ENCODE results near the gene RHBDF2.
"Not testable (repeated sequence)": the region's sequence is repeated elsewhere in the genome, so short reads cannot be mapped to it uniquely, and the experiment has no call there.

Gene RHBDF2

DNA sequence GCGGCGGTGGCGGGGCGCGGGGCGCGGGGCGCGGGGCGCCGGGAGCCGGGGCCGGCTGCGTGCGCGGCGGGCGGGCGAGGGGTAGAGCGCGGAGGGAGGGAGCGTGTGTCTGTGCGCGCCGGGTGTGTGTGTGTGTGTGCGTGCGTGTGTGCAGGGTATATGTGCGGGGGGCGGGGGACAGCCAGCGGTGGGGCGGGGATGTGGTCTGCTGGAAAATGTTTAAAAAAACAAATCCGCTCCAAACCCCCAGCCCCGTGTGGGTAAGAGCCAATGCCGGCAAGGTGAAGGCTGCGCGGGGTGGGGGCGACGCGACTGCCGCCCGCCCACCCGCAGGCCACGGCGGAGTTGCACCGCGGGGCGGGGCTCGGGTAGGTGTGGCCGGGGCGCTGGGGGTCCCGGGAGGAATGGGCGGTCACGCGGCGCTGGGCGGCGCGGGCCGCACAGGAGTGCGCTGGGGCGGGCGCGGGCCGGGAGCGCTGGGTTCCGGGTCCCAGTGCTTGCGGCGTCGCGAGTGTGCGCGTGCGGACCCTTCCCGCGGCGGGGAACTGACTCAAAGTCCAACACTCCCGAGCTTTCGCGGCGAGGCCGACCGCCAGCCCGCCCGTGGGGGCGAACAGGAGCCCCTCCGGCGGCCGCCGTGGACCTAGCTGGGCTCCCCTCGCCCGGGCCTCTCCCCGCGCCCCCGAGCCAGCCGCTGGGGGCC lies 36.5 kb upstream of the RHBDF2 start, which contains the start of gene CYGB:
Gene CYGB, minus strand, starts transcription at position 132 of the 703 bp plus-strand sequence. CDS start 167 bp downstream, outside the sequence.
- DNase-seq = no peak

DNA sequence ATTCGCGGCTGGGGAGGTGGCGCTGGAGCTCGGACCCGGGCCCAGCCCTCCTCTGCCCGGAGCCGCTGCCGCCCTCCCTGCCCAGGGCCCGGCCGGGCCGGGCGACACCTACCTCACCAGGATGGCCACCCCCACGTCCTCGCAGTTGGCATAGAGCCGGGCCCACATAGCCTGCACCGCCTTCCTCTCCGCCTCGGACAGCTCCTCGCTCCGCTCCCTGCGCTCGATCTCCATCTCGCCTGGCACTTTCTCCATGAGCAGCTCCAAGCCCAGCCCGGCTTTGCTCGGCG lies 36.0 kb upstream of the RHBDF2 start:
- DNase-seq = no peak

DNA sequence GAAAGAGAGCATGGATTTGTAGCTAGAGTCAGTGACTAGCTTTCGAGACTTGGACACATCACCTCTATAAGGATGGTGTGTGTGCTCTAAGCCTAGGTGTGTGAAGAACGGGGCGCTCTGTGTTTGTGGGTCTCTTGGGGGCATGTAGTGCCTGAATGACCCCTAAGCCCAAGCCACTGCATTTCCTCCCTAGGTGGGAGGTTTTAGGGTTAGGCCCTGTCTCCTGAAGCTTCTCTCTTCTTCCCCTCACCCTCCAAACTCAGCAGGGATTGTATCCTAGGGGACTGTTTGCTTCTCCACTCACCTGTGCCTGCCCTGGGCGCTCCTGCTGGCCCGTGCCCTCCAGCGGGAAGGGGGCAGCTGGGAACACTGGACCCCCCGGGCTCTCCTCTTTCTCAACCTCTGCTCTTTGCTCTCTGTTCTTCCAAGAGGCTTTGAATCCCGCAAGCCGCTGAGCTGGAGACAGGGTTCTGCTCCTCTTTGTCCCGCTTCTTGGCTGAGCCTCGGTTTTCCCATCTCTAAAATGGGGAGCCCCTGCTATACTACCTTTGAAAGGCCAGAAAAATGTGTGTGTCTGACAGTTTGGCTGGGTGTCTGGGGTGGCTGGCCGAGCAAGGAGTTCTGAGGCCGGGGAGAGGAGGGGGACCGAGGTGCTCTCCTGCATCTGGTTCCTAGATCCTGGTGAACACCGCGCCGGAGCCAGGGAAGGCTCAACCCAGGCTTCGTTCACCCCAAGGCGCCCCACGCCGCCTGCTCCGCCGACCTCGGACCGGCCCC lies 35.5 kb upstream of the RHBDF2 start:
- no peak for DNase-seq

DNA sequence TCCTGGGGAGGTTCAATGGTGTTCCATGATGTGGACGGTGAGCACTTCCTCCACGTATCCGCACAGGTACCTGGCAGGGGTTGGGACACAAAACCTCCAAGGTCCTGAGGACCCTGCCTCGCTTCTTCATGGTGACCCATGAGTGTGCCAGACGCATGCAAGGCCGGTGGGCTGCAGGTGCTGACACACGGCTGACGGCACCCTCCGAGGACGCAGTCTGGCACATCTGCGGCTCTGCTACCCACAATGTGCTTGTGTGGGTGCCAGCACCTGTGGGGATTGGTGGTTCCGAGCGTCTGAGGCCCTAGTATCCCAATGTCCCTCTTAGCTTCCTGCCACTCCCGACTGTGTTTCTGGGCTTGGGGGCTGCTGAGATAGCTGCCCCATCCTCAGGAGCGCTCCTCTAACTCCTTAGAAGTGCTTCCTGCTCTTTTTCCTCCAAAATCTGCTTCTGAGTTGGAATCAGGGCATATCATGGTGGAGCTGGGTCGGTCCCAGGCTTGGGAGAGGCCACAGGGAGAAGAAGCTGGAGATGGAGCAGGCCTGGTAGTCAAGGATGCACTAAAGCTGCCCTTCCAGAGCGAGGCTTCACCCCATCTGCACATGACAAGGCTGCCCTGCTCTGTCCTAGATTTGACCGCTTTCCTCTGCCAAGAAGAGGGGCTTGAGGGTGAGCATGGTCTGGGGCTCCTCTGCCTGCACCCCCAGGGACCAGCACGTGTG lies 34.7 kb upstream of the RHBDF2 start:
- DNase-seq = no peak

DNA sequence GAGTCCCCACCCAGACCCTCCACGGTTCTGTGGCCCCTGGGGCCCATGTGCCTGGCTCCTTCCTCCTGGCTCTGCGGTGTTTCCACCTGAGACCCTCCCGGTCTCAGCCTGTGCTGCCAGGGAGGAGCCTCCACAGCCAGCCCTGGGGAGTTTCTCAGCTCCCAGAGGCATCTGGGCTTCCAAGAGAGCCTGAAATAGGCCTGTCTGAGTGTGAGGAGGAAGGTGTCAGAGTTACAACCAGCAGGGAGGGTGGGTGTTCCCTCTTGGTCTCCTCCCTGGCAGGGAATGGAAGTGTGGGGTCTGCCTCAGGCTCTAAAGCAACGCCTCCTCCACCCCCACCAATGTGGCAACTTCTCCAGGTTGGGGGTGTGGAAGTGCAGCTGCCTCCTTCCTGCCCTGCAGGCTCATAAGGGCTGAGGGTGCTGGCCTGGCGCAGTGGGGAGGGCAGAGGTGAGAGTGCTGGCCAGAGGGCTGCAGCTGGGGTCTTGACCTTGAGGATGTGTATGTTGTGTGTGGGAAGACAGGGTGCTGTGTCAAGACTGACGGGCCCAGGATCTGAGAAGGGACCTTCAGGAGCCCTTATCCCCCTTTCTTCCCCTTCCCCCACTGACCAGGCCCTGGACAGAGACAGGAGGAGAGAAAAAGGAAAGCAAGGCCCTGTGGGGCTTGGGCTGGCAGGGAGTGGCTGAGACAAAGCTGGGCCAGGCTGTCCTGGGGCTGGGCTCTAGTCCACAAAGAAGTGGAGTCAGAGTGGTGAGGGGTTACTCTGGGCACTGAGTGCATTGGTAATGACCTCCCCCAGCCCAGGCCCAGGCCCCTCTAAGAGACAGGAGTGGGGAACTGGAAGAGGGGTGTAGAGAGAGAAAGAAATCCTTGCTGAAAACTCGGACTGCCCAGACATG lies 33.9 kb upstream of the RHBDF2 start:
- no peak for DNase-seq

DNA sequence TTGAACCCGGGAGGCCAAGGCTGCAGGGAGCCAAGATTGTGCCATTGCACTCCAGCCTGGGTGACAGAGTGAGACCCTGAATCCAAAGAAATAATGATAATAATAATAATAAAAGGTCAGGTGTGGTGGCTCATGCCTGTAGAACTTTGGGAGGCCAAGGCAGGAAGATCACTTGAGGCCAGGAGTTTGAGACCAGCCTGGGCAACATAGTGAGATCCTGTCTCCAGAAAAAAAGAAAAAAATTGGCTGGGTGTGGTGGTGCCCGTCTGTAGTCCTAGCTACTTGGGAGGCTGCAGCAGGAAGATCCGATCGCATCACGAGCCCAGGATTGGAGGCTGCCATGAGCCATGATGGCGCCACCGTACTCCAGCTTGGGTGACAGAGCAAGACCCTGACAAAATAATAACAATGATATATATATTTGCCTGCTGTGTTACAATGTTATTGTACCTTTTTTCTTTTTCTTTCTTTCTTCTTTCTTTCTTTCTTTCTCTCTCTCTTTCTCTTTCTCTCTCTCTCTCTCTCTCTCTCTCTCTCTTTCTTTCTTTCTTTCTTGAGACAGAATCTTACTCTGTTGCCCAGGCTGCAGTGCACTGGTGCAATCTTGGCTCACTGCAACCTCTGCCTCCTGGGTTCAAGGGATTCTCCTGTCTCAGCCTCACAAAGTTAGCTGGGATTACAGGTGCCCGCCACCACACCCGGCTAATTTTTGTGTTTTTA lies 32.6 kb upstream of the RHBDF2 start:
- not testable (repeated sequence) for DNase-seq

DNA sequence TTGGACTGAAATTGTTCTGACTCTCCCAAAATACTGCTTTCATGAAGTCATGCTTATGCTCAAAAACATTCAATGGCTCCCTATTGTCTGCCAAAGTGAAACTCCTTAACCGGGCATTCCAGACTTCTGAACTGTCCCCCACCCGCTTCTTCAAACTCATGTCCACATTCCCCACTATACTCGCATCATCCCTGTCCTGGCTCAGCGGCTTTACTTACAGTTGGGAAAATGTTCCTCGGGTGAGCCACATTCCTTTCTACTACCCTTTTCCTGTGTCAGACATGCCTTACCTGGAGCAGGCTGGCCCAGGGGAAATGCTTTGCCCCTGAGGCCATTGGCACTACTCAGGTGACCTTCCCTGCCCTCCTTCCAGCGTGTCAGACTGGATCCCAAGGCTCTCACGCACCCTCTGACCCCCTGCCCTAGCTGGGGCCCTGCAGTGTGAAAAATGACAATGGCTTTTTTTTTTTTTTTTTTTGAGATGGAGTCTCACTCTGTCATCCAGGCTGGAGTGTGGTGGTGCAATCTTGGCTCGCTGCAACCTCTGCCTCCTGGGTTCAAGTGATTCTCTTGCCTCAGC lies 30.9 kb upstream of the RHBDF2 start:
- no peak for DNase-seq

DNA sequence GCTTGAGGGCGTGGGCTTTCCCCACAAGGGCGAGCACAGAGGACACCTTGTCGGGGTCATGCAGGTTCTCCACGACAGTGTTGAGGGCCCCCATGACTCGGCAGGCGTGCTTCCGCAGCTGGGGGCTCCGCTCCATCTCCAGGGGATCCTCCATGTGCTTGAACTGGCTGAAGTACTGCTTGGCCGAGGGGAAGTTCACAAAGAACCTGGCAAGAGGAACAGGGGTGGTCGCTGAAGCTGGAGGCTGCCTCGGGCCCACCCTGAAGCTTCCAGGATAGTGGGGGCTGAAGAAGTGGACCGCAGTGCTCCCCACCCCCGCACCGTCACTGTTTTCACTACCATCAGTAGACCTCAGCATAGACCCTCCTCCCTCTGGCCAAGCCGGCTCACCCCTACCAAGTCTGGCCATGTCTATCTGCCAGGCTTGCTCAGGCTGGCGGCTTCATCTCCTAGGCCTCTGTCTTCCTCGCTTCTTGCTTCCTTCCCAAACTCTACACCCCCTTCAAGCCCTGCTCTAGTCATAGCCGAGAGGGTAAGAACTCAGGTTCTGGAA lies 30.3 kb upstream of the RHBDF2 start:
- DNase-seq = no peak

DNA sequence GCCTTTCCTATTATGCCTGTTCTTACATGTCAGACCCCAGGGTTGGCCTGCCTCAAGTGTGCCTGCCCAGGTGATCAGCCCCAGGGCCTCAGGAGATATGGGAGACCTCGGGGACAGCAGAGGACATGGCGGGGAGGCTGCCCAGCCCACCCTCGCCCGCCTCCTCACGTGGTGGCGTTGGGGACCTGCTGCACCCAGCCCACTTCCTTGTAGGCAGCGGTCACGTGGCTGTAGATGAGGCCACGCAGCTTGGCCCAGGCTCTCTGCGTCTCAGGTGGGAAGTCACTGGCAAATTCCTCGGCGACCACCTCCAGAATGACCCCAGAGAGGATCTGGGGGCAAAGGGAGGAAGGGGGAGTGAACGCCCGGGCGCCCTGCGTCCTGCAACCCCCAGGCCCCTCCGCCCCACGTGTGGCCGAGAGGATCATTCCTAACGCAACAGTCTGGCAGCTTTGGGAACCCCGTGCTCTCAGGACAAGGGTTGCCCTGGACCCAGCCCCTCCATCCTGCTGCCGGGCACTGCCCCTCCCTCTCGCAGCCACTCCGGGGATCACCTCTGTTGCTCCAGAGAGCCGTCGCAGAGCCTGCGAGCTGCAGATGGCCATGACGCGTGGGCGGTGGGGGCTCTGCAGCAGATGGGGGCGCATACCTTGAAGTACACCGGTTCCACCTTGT lies 29.7 kb upstream of the RHBDF2 start:
- DNase-seq = no peak

DNA sequence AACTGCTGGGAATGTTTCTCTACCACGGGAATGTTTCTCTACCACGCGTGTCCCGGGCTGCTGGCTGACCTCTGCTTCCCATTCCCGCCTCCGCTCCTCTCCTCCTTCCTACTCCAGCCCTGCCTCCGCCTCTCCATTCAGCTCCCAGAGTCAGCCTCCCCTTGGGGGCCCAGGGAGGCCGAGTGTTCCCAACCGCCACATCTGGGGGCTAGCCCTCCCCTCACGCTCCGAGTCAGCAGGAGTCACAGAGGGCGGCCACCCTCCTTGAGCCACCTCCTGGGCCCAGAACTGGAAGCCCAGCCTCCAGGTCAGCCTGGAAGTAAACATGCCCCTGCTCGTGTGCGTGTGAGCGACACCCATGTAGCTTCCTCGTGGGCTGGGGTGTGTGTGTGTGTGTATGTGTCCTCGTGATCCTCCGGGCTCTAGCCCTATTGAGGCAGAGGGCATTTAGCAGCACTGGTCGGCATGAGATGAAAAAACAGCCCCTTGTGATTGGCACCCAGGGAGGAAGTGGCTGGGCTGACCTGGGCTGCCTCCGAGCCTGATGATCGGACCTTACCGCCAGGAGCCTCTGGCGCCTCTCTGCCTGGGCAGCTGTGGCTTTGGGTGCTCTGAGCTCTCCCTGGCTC lies 29.0 kb upstream of the RHBDF2 start:
- DNase-seq = no peak

DNA sequence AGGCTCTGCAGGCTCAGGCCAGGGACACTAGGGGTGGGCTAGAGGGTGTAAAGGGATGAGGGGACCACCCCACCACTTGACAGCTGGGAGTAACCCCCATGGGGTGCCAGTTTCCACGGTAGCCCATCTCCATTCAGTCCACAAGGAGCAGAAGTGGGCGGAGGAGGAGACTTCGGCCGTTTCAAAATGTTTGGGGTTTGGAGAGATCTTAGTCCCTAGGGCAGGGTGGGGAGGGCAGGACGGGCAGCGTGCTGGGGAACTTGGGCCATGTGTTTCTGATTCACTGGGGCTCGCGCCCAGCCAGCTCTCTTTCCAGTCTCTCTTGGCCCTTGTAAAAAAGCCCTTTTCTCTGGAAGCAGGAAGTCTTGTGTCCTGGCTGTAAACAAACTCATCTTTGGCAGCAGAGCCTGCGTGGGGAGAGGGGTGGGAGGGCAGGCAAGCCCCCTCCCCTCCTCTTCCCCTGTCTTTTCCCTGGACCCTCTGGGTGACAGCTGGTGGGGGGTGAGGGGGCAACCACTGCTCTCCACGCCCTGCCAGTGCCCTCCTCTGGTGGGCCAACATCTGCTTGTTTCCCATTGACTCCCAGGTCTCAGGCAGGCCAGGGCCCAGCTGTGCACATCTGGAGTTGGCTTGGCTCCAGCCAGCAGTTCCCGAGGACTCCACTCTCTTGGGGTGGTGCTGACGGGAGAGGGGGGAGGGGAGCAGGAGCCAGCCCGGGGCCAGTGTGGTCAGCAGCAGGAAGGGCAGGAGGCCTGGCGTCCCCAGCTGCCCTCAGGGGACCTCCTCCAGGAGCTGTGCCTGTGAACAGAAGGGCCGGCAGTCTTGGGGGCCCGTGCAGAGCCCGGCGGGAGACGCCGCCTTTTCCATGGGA lies 28.2 kb upstream of the RHBDF2 start:
- no peak for DNase-seq

DNA sequence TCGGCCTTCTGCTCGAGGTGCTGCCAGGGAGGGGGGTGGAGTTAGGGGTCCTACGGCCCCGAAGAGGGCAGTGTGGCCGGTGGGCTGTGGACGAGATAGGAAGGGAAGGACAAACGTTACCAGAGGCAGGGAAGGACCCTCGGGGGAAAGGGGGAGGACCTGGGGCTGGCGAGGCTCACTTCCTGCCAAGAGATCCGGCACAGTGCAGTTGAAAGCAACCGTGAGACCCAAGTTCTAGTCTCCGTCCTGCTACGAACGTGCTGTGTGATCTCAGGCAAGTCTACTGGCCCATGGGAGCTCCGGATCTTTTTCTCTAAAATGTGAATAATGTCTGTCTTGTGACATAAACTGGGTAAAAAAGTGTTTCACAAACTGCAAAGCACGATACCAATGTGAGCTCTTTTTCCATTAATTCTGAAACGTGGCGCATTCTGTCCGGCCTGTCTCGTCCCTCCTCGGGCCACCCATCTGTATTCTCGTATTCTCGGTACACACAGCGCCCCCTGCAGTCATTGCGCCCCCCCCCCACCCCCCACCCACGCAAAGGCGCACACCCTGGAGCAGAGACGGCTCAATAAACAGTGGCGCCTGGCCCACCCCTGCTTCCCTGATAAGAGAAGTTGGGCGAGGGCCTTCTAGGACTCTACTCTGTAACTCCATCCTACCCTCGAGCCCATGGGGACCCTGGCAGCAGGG lies 27.5 kb upstream of the RHBDF2 start:
- DNase-seq = no peak

DNA sequence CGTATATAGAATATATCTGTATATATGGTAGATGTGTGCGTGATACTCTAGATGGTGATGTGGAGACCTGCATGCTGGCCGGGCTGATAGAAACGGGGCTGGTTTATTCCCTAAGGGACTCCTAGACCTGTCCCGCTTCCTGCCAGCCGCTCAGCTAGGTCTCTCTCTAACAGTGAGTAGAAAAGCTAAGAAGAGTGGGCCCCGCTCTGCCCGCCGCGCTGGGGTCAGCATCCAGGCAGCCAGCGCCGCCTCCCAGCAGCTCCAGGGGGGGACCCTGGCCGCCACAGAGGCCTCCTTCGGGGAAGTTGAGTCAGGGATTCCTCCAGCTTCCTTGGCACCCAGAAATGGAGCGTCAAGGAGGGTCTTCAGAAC lies 26.9 kb upstream of the RHBDF2 start:
- DNase-seq = no peak

DNA sequence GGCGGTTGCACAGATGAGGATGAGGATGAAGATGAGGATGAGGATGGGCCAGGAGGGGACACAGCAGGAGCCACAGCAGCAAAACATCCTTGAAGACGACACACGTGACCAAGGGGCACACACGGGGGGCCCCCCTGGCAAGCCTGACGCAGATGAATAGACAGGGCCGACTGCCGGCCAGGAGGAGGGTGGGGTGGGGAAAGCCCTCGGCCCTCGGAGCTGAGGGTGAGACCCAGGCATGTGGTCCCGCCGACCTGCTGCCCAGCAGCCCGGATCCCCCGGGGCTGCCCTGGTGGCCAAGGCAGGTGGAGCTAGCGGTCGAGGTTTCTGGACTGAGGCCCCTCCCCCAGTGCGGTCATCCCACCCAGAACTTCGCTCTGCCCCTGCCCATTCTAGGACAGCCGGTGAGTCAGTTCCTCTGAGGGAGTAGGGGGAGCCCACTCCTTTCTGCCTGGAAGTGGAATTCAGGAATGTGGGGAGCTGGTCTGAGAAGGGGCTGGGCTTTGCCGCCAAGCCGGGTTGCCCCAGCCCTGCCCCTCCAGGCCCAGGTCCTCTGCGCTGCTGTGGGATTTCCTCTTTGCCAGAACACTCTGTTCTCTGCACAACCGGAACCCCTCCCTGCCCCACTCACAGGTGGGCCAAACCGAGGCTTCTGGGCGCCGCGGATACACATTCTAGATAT lies 26.3 kb upstream of the RHBDF2 start:
- DNase-seq = no peak

DNA sequence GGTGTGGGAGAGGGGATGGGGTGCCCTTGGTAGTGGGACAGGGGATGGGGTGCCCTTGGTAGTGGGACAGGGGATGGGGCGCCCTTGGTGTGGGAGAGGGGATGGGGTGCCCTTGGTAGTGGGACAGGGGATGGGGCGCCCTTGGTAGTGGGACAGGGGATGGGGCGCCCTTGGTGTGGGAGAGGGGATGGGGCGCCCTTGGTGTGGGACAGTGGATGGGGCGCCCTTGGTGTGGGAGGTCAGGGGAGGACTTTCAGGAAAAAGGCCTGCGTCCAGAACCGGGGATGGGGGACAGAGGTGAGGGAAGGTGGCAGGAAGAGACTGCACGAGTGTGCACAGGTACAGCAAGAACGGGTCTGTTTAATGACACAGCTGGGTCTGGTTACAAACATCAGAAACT lies 25.8 kb upstream of the RHBDF2 start:
- DNase-seq = not testable (repeated sequence)

DNA sequence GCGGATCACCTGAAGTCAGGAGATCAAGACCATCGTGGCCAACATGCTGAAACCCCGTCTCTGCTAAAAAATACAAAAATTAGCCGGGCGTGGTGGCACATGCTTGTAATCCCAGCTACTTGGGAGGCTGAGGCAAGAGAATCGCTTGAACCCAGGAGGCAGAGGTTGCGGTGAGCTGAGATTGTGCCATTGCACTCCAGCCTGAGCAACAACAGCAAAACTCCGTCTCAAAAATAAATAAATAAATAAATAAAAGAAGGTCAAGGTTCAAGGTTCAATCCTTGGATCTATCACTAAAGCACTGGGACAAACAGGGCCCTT lies 24.2 kb upstream of the RHBDF2 start:
- not testable (repeated sequence) for DNase-seq

DNA sequence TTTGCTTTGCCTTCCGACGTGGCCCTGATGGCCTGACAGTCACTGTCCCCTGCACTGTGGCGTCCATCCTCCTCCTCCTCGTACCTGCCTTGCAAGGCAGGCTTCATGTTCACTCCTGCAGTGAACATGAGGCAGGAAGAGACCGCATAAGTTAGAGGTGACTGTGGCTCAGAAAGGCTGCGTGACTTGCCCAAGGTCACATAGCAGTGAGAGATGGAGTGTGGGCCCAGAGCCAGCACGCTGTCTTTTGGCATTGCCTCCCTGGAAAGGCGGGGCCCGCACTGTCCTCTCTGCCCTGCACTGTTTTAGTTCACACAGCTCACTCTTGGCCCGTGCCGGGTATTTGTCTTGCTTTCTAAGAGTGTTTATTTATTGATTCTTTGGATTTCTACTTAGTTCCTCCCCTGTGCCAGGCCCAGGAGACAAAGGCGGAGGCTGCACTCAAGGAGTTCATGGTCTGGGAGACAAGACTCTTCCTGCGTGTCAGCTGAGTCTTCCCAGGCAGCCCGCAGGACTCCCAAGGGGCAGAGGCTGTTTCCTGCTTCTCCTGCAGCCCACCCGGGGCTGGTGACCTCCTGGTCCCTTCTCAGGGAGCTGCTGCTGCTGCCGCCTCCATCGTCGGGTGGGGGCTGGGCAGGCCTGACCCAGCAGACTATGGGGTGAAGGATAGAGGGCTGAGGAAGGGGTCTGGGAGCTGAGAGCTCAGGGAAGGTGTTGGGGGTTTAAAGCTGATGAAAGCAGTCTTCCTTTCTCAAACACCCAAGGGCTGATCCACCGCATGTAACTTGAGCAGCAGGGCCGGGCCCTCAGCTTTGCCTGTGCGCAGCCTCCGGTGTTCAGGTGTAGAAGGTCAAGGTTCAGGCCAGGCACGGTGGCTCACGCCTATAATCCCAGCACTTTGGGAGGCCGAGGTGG lies 23.6 kb upstream of the RHBDF2 start:
- DNase-seq = no peak

All from NCI-H1092 treated with DMSO at 0.1 percent for 48 hours (cell line).